GM10847 (cell line): ENCODE measurements around the gene PAFAH1B2.

ENCODE experiments used
- POLR2A ChIP-seq: IDR thresholded peaks from 2 replicates; pipeline ENCODE4 v1.6.1; 2011; ENCODE audit not compliant: insufficient read length; ENCODE audit errors: extremely low read depth

Gene PAFAH1B2

GRCh38 chr11:117180661-117181585 is 36.8 kb downstream of the PAFAH1B2 start:
- TF ChIP-seq POLR2A = no peak

GRCh38 chr11:117181586-117182550 is 37.8 kb downstream of the PAFAH1B2 start:
- TF ChIP-seq POLR2A = no peak

GRCh38 chr11:117182551-117182935 is 38.5 kb downstream of the PAFAH1B2 start:
- no peak for TF ChIP-seq POLR2A

- TF ChIP-seq POLR2A = no peak
Observed at GRCh38 chr11:117183724-117184349, 39.8 kb downstream of the PAFAH1B2 start.

GRCh38 chr11:117185736-117186430 is 41.8 kb downstream of the PAFAH1B2 start:
- TF ChIP-seq POLR2A = no peak

GRCh38 chr11:117186431-117186761 is 42.3 kb downstream of the PAFAH1B2 start:
- no peak for TF ChIP-seq POLR2A

GRCh38 chr11:117187007-117187406 is 42.9 kb downstream of the PAFAH1B2 start:
- no peak for TF ChIP-seq POLR2A

- no peak for TF ChIP-seq POLR2A
Observed at GRCh38 chr11:117187428-117187798, 43.3 kb downstream of the PAFAH1B2 start.

GRCh38 chr11:117187799-117188481 is 43.9 kb downstream of the PAFAH1B2 start:
- no peak for TF ChIP-seq POLR2A

GRCh38 chr11:117188620-117189081 is 44.6 kb downstream of the PAFAH1B2 start:
- TF ChIP-seq POLR2A = no peak

- no peak for TF ChIP-seq POLR2A
Observed at GRCh38 chr11:117189191-117189940, 45.3 kb downstream of the PAFAH1B2 start.

- no peak for TF ChIP-seq POLR2A
Observed at GRCh38 chr11:117189941-117190544, 46.0 kb downstream of the PAFAH1B2 start.
